ENCODE data around the gene NAV1. TPM values are rescaled to one million over a fixed set of nuclear protein-coding genes. Genes with fewer than 3 reads are reported as not detected.
A peak's percentile ranks its signal among the peaks of the same experiment; 100 is the strongest.

The NAV1 gene
- total and polyA plus RNA-seq, 2 donors (not counting 3 experiments of a cell fraction or from before 2014, with no cell fraction given): 19.9 to 138 TPM

DNA sequence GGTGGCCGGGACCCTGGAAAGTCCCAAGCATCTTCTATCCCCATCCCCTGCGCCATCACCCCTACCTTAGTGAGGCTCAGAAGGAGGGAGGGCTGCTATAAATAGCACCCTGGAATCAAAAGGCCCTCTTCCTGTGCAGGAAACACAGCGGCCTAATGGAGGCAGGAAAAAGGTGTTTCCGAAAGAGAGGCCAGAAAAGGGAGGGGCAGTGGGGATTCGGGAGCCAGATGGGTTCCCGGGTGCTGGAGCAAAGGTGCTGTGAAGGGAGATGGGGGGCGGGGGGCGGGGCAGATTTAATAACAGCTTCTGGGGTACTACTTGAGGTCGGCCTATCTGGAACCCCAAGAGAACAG, 16.6 kb downstream of the NAV1 start:
- H2AFZ ChIP-seq (ENCODE audit: low read depth, low read length): no peak overlapping the region
- H3K4me2 ChIP-seq (ENCODE audit: insufficient read depth, low read length): peak overlapping the region; percentile 26
- no peaks in the 10 kb centered on the region for H3K36me3 ChIP-seq (ENCODE audit: control insufficient read depth in 2 of 2, extremely low read depth in 1 of 2, insufficient read depth in 2 of 2, low read length in 2 of 2)
- no peaks in the 10 kb centered on the region for H4K20me1 ChIP-seq (replicated peaks; ENCODE audit: control insufficient read depth, extremely low read depth, insufficient read depth, low read length)
- ChIA-PET POLR2A (no interaction called here), CTCF (interaction anchor here (0.8 to 10.8 kb wide), 7 partner anchors 12 to 237 kb away, joined by 3 to 236 read pairs (median 7); partner anchors contain the start of gene NAV1)
- H3K79me2 ChIP-seq (ENCODE audit: control insufficient read depth, insufficient read depth, low read length): peaks cover 98% of the 10 kb centered on the region
- dilution Hi-C loops (cut with MboI; ENCODE audit: extremely low pct_ligation_motif_present, low sequenced_read_pairs): loop anchor here (25.0 kb wide), 1 partner anchor 157 kb away; no protein-coding TSS in a partner anchor
- FAIRE-seq: peak; percentile 80
- TF ChIP-seq POLR2AphosphoS5 (IDR thresholded peaks at IDR 0.05; ENCODE audit: insufficient read depth, low read depth, low read length) (peak; percentile 42), MYC (IDR thresholded peaks at IDR 0.05; ENCODE audit: low read depth, low read length) (no peak)
- TF ChIP-seq, protein P1, sequence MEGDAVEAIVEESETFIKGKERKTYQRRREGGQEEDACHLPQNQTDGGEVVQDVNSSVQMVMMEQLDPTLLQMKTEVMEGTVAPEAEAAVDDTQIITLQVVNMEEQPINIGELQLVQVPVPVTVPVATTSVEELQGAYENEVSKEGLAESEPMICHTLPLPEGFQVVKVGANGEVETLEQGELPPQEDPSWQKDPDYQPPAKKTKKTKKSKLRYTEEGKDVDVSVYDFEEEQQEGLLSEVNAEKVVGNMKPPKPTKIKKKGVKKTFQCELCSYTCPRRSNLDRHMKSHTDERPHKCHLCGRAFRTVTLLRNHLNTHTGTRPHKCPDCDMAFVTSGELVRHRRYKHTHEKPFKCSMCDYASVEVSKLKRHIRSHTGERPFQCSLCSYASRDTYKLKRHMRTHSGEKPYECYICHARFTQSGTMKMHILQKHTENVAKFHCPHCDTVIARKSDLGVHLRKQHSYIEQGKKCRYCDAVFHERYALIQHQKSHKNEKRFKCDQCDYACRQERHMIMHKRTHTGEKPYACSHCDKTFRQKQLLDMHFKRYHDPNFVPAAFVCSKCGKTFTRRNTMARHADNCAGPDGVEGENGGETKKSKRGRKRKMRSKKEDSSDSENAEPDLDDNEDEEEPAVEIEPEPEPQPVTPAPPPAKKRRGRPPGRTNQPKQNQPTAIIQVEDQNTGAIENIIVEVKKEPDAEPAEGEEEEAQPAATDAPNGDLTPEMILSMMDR (IDR thresholded peaks at IDR 0.05; ENCODE audit: extremely low read depth in 1 of 2, insufficient read depth in 1 of 2, low read depth in 1 of 2, low read length in 2 of 2): no peak
- no peaks in the 10 kb centered on the region for H3K27me3 ChIP-seq (ENCODE audit: control insufficient read depth in 2 of 2, insufficient read depth in 2 of 2, low read length in 2 of 2)
- H3K4me1 ChIP-seq (ENCODE audit: control insufficient read depth, extremely low read depth, insufficient read depth, low read length): peaks cover 61% of the 10 kb centered on the region
- H3K9ac ChIP-seq (replicated peaks; ENCODE audit: extremely low read depth, insufficient read depth, low read length): no peak overlapping the region
- peak overlapping the region; percentile 76 for H3K27ac ChIP-seq (ENCODE audit: insufficient read depth, low read depth, low read length)
- no peak overlapping the region for H3K4me3 ChIP-seq (replicated peaks in 1 of 3; ENCODE audit: insufficient read depth in 1 of 3, low read depth in 1 of 3, low read length in 3 of 3)
- peak; percentile 51 for DNase-seq (ENCODE audit: low read depth, low spot score)
- H3K9me3 ChIP-seq (replicated peaks; ENCODE audit: control insufficient read depth, insufficient read depth, low read length): no peaks in the 10 kb centered on the region
- no peaks in the 10 kb centered on the region for H3K9me1 ChIP-seq (replicated peaks; ENCODE audit: control insufficient read depth, extremely low read depth, insufficient read depth, low read length)
- intact Hi-C loops (cut with micrococcal nuclease): loop anchor here (1.0 to 5.0 kb wide), 2 partner anchors 13 to 73 kb away; no protein-coding TSS in a partner anchor
- no TSS peak for BruUV-seq (replicated peaks)

DNA sequence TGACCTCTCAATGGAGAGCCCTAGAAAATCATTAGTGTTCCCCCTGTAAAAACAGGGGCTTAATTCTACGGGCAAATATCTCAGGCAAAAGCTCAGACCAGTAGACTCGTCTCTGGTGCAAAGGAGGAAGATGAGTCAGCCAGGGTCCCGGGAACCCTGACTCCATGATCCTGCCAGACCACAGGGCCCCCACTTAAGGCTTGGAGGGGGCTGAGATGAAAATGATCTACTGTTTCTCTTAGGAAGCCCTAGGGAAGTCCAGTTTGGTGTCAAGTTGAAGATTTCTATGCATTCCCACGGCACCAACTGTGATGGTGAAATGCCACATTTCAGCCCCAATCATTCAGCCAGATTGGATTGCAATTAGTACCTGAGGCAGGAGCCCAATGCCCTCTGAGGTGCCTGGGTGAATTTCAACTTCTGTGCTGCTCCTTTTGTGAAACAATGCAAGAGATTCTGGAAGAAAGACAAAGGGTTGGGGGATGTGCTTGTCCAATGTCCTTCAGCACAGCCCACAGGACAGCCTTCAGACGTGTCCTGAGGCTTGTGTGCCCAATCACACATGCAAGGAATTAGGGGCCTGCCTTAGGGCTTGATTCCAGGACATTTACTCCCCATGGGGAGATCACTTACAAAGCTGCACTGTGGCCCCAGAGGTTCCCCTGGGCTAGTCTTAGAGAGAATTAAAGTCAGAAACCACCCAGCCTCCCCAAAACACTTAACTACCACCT, 18.1 kb downstream of the NAV1 start:
- CTCF ChIA-PET: interaction anchor here (1.9 to 10.8 kb wide), 7 partner anchors 9 to 235 kb away, joined by 6 to 236 read pairs (median 10); partner anchors contain the start of gene NAV1

More for the DNA sequence above, 18.1 kb downstream of the NAV1 start:
- Histone ChIP-seq H4K20me1 (replicated peaks; ENCODE audit: control insufficient read depth, extremely low read depth, insufficient read depth, low read length) (no peaks in the 10 kb centered on the region), H2AFZ (ENCODE audit: low read depth, low read length) (no peak overlapping the region), H3K27ac (ENCODE audit: insufficient read depth, low read depth, low read length) (peak overlapping the region; percentile 34), H3K9ac (replicated peaks; ENCODE audit: extremely low read depth, insufficient read depth, low read length) (no peak overlapping the region), H3K9me1 (replicated peaks; ENCODE audit: control insufficient read depth, extremely low read depth, insufficient read depth, low read length) (no peaks in the 10 kb centered on the region), H3K4me3 (replicated peaks in 1 of 3; ENCODE audit: insufficient read depth in 1 of 3, low read depth in 1 of 3, low read length in 3 of 3) (no peak overlapping the region), H3K9me3 (replicated peaks; ENCODE audit: control insufficient read depth, insufficient read depth, low read length) (no peaks in the 10 kb centered on the region), H3K4me2 (ENCODE audit: insufficient read depth, low read length) (peak overlapping the region; percentile 39), H3K27me3 (ENCODE audit: control insufficient read depth in 2 of 2, insufficient read depth in 2 of 2, low read length in 2 of 2) (no peaks in the 10 kb centered on the region), H3K79me2 (ENCODE audit: control insufficient read depth, insufficient read depth, low read length) (peaks cover 98% of the 10 kb centered on the region), H3K36me3 (ENCODE audit: control insufficient read depth in 2 of 2, extremely low read depth in 1 of 2, insufficient read depth in 2 of 2, low read length in 2 of 2) (no peaks in the 10 kb centered on the region), H3K4me1 (ENCODE audit: control insufficient read depth, extremely low read depth, insufficient read depth, low read length) (peaks cover 61% of the 10 kb centered on the region)
- dilution Hi-C loops (cut with MboI; ENCODE audit: extremely low pct_ligation_motif_present, low sequenced_read_pairs): loop anchor here (25.0 kb wide), 1 partner anchor 155 kb away; no protein-coding TSS in a partner anchor
- no TSS peak for BruUV-seq (replicated peaks)
- DNase-seq (ENCODE audit: low read depth, low spot score) (peak; percentile 75), FAIRE-seq (peak; percentile 75)
- intact Hi-C loops (cut with micrococcal nuclease): loop anchor here (2.0 to 5.0 kb wide), 3 partner anchors 18 to 75 kb away; partner anchors contain the start of gene NAV1
- TF ChIP-seq MAX (IDR thresholded peaks at IDR 0.05; ENCODE audit: insufficient read depth, insufficient read length) (no peak), GATA2 (IDR thresholded peaks at IDR 0.05; ENCODE audit: insufficient read depth, insufficient read length, low read depth, low read length) (peak; percentile 24), JUN (IDR thresholded peaks at IDR 0.05; ENCODE audit: borderline replicate concordance, insufficient read depth, insufficient read length, low read depth) (no peak), POLR2AphosphoS5 (IDR thresholded peaks at IDR 0.05; ENCODE audit: insufficient read depth, low read depth, low read length) (no peak), FOS (IDR thresholded peaks at IDR 0.05; ENCODE audit: borderline replicate concordance, insufficient read depth, low read length) (peak; percentile 72), EZH2 (IDR thresholded peaks at IDR 0.05; ENCODE audit: borderline replicate concordance, low read depth, low read length, severe bottlenecking) (no peak), POLR2A (IDR thresholded peaks at IDR 0.05; ENCODE audit: low read depth, low read length) (no peak), MYC (IDR thresholded peaks at IDR 0.05; ENCODE audit: low read depth, low read length) (no peak)
- TF ChIP-seq, protein P1 (IDR thresholded peaks at IDR 0.05; ENCODE audit: extremely low read depth in 1 of 2, insufficient read depth in 1 of 2, low read depth in 1 of 2, low read length in 2 of 2): no peak
- POLR2A ChIA-PET: no interaction called here
